OCI-LY7 (cell line): ENCODE data around the gene FOXM1.

Experiments used
- CTCF ChIP-seq: fragments of 200-600 bp; sonication (generic); conservative IDR thresholded peaks from 2 replicates; pipeline ENCODE4 v1.5.1; 2014; ENCODE audit warnings: mild to moderate bottlenecking, antibody characterized with exemption, low read length, moderate library complexity, mixed read lengths
- EZH2phosphoT487 ChIP-seq: fragments of 200-600 bp; sonication (generic); IDR thresholded peaks from 2 replicates; pipeline ENCODE4 v1.6.1; 2018; ENCODE audit warnings: low read depth, borderline replicate concordance, mild to moderate bottlenecking, mixed run types, antibody characterized with exemption, low read length, moderate library complexity, mixed read lengths

- no peak for TF ChIP-seq CTCF
- TF ChIP-seq EZH2phosphoT487, result no peak
Observed at GRCh38 chr12:2895511-2895910, 18.5 kb upstream of the FOXM1 start.
